ENCODE data around the gene SGCE.

DNA sequence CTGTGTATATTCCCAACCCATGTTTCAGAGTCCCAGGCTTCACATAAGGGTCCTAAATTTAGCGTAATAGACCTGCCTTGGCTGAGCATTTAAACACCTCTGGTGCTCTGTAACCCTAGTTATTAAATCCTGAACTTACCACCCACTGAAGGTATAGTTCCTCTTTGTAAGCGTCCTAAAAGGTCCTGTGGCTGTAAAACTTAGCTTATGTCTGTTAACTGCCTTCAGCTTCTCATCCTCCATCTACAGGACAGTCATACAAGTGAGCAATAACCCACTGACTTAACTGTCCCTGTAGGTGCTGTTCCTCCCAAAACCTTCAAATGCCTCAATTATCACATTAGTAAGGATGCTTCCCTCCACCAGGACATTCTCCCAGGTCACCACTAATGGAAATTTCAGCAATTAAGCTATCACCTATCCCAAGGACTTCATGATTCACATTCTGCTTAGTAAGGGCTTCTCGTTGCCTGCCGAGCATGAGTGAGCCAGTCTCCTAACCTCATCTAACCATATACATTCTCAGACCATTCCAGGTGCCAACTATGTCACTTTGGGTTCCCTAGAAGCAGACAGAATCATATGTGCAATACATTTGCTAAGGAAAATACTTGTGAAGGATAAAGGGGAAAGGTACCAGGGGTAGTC, 90.6 kb downstream of the SGCE start:
- TF ChIP-seq NELFE (IDR thresholded peaks at IDR 0.05; ENCODE audit: insufficient read depth, insufficient read length) (no peak), HES1 (IDR thresholded peaks at IDR 0.05; ENCODE audit: low read depth) (no peak), LARP7 (IDR thresholded peaks at IDR 0.05) (no peak), POLR2A (conservative IDR thresholded peaks at IDR 0.05) (no peak), SMC3 (conservative IDR thresholded peaks at IDR 0.05; ENCODE audit: insufficient read depth, low read depth, low read length) (no peak), E2F1 (CRISPR knock-in tag; IDR thresholded peaks at IDR 0.05) (no peak)
- TF ChIP-seq, protein P1, sequence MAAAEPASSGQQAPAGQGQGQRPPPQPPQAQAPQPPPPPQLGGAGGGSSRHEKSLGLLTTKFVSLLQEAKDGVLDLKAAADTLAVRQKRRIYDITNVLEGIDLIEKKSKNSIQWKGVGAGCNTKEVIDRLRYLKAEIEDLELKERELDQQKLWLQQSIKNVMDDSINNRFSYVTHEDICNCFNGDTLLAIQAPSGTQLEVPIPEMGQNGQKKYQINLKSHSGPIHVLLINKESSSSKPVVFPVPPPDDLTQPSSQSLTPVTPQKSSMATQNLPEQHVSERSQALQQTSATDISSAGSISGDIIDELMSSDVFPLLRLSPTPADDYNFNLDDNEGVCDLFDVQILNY (CRISPR knock-in tag; IDR thresholded peaks at IDR 0.05): no peak
